ENCODE data around the gene C9orf57. TPM values are rescaled to one million over a fixed set of nuclear protein-coding genes. Genes with fewer than 3 reads are reported as not detected.
"Not testable (repeated sequence)": the region's sequence is repeated elsewhere in the genome, so short reads cannot be mapped to it uniquely, and the experiment has no call there.

The C9orf57 gene
- total and polyA plus RNA-seq, 2 donors (not counting 1 experiment from before 2014, with no cell fraction given): not detected

- H3K4me1 ChIP-seq (ENCODE audit: control insufficient read depth, extremely low read depth, insufficient read depth, low read length): no peaks in the 10 kb centered on the region
- H3K9me3 ChIP-seq (ENCODE audit: control insufficient read depth, insufficient read depth, low read depth, low read length): no peaks in the 10 kb centered on the region
- H3K9ac ChIP-seq (ENCODE audit: insufficient read depth, low read length): no peak overlapping the region
- no peak overlapping the region for H3K4me3 ChIP-seq (replicated peaks in 1 of 4; ENCODE audit: control extremely low read depth in 1 of 4, insufficient read depth in 1 of 4, low read depth in 3 of 4, low read length in 4 of 4)
- DNase-seq (ENCODE audit: low read depth in 2 of 2): no peak
- H3K79me2 ChIP-seq (ENCODE audit: control insufficient read depth, insufficient read depth, low read length): no peaks in the 10 kb centered on the region
- TF ChIP-seq CTCF (conservative IDR thresholded peaks at IDR 0.05 in 1 of 2, IDR thresholded peaks at IDR 0.05 in 1 of 2; ENCODE audit: low read depth in 1 of 2, low read length in 2 of 2): no peak
- no peak for TF ChIP-seq EZH2 (IDR thresholded peaks at IDR 0.05; ENCODE audit: low read length, missing control alignments)
- no peaks in the 10 kb centered on the region for H4K20me1 ChIP-seq (ENCODE audit: control insufficient read depth, extremely low read depth, insufficient read depth, low read length)
- no peak overlapping the region for H2AFZ ChIP-seq (ENCODE audit: low read length)
- no peak overlapping the region for H3K27ac ChIP-seq (ENCODE audit: insufficient read depth, low read length)
- no peaks in the 10 kb centered on the region for H3K36me3 ChIP-seq (ENCODE audit: control insufficient read depth, insufficient read depth, low read length)
- H3K27me3 ChIP-seq (ENCODE audit: control insufficient read depth, insufficient read depth, low read length): no peaks in the 10 kb centered on the region
- no peak overlapping the region for H3K4me2 ChIP-seq (ENCODE audit: extremely low read depth, insufficient read depth, low read length)
Observed at GRCh38 chr9:72013292-72013760, 47.1 kb downstream of the C9orf57 start.

DNA sequence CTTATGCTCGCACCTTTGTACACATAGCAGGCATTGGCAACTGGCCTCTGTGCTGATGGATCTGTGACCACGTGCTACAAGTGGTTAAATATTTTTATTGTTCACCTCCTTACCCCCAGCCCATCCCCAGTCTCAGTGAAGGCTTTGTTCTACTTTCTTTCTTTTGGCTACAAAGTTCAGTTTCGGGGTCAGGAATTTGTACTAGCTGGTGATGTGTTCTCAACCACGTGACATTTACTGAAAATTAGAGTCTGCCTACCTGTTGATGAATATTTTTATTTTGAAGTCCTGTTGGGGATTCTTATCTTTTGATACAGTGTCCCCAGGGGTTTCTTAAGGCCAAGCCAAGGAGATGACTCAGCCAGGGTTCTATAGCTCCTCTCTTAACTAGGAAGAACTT is 47.8 kb downstream of the C9orf57 start:
- Histone ChIP-seq H3K4me3 (replicated peaks in 1 of 4; ENCODE audit: control extremely low read depth in 1 of 4, insufficient read depth in 1 of 4, low read depth in 3 of 4, low read length in 4 of 4) (no peak overlapping the region), H3K27me3 (ENCODE audit: control insufficient read depth, insufficient read depth, low read length) (no peaks in the 10 kb centered on the region), H3K9ac (ENCODE audit: insufficient read depth, low read length) (no peak overlapping the region), H4K20me1 (ENCODE audit: control insufficient read depth, extremely low read depth, insufficient read depth, low read length) (no peaks in the 10 kb centered on the region), H3K4me2 (ENCODE audit: extremely low read depth, insufficient read depth, low read length) (no peak overlapping the region), H3K36me3 (ENCODE audit: control insufficient read depth, insufficient read depth, low read length) (no peaks in the 10 kb centered on the region), H2AFZ (ENCODE audit: low read length) (no peak overlapping the region), H3K4me1 (ENCODE audit: control insufficient read depth, extremely low read depth, insufficient read depth, low read length) (no peaks in the 10 kb centered on the region), H3K79me2 (ENCODE audit: control insufficient read depth, insufficient read depth, low read length) (no peaks in the 10 kb centered on the region), H3K27ac (ENCODE audit: insufficient read depth, low read length) (no peak overlapping the region), H3K9me3 (ENCODE audit: control insufficient read depth, insufficient read depth, low read depth, low read length) (no peaks in the 10 kb centered on the region)
- DNase-seq (ENCODE audit: low read depth in 2 of 2): no peak
- no peak for TF ChIP-seq CTCF (conservative IDR thresholded peaks at IDR 0.05 in 1 of 2, IDR thresholded peaks at IDR 0.05 in 1 of 2; ENCODE audit: low read depth in 1 of 2, low read length in 2 of 2)
- no peak for TF ChIP-seq EZH2 (IDR thresholded peaks at IDR 0.05; ENCODE audit: low read length, missing control alignments)

DNA sequence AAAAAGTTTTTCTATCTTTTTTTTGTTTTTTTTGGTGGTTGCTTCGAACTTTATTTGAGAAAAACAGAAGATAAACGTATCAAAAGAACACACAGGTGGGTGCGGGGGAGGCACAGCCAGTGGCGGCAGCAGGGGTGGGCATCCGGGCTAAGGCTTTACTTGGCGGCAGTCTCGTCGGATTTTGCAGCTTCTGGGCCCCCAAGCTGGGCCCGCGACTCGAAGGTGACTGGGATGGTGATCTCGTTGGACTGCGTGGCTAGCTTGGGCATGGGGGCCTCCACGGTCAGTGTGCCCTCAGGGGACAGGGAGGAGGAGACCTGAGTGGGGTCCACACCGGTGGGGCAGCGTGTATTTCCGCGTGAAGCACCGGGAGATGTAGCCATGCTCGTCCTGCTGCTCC is 52.7 kb downstream of the C9orf57 start:
- not testable (repeated sequence) for H4K20me1 ChIP-seq (ENCODE audit: control insufficient read depth, extremely low read depth, insufficient read depth, low read length); H3K4me1 ChIP-seq (ENCODE audit: control insufficient read depth, extremely low read depth, insufficient read depth, low read length)

More for the DNA sequence above, 52.7 kb downstream of the C9orf57 start:
- not testable (repeated sequence) for H3K9ac ChIP-seq (ENCODE audit: insufficient read depth, low read length); H3K27ac ChIP-seq (ENCODE audit: insufficient read depth, low read length); H3K4me2 ChIP-seq (ENCODE audit: extremely low read depth, insufficient read depth, low read length); H3K9me3 ChIP-seq (ENCODE audit: control insufficient read depth, insufficient read depth, low read depth, low read length); H2AFZ ChIP-seq (ENCODE audit: low read length); H3K79me2 ChIP-seq (ENCODE audit: control insufficient read depth, insufficient read depth, low read length); DNase-seq (ENCODE audit: low read depth in 2 of 2); H3K36me3 ChIP-seq (ENCODE audit: control insufficient read depth, insufficient read depth, low read length); H3K27me3 ChIP-seq (ENCODE audit: control insufficient read depth, insufficient read depth, low read length); H3K4me3 ChIP-seq (replicated peaks in 1 of 4; ENCODE audit: control extremely low read depth in 1 of 4, insufficient read depth in 1 of 4, low read depth in 3 of 4, low read length in 4 of 4)

All from fibroblast of lung (primary cell).